Transverse colon (tissue), 4 donors: Measurements from ENCODE around the gene LYRM9. TPM values are rescaled to one million over a fixed set of nuclear protein-coding genes. Genes with fewer than 3 reads are reported as not detected.

ENCODE experiments used
- DNase-seq: peaks from one replicate; pipeline ENCODE4 v3.0.0-alpha.2; 2019
- H3K27ac ChIP-seq, 4 donors: fragments of 200-600 bp; sonication (generic); 2 replicates each; pipeline ENCODE4 v1.5.1; 2016 to 2018; ENCODE audit warnings: inconsistent platforms in 4 of 4
- H3K27me3 ChIP-seq: fragments of 200-600 bp; sonication (generic); 2 replicates; pipeline ENCODE4 v1.5.1; 2017; ENCODE audit warnings: inconsistent platforms
- H3K36me3 ChIP-seq, 4 donors: fragments of 200-600 bp; sonication (generic); 2 replicates each; pipeline ENCODE4 v1.5.1; 2017 to 2019; ENCODE audit warnings: inconsistent platforms in 4 of 4
- H3K4me1 ChIP-seq, 4 donors: fragments of 200-600 bp; sonication (generic); 2 replicates each; pipeline ENCODE4 v1.5.1; 2017 to 2020; ENCODE audit warnings: inconsistent platforms in 4 of 4
- H3K4me3 ChIP-seq, 4 donors: fragments of 200-600 bp; sonication (generic); 1 replicate in 1 of 4; 2 replicates in 3 of 4; pipeline versions ENCODE4 v1.5.1 to v1.6.1; 2017 to 2019; ENCODE audit warnings: inconsistent platforms in 4 of 4
- H3K9me3 ChIP-seq, 2 donors: fragments of 200-600 bp; sonication (generic); 2 replicates each; pipeline ENCODE4 v1.5.1; 2017 to 2019; ENCODE audit warnings: inconsistent platforms in 2 of 2
- EP300 ChIP-seq: sonication (generic); formaldehyde crosslinking; IDR thresholded peaks from one replicate; pipeline ENCODE4 v1.6.1; 2017; ENCODE audit warnings: antibody characterized with exemption, low read depth
- POLR2A ChIP-seq: fragments of 450-650 bp; IDR thresholded peaks from one replicate; pipeline ENCODE4 v1.6.1; 2016; ENCODE audit warnings: antibody characterized with exemption, mild to moderate bottlenecking, moderate library complexity
- POLR2AphosphoS5 ChIP-seq, 3 donors: sonication (generic); formaldehyde crosslinking; IDR thresholded peaks; one replicate each; pipeline ENCODE4 v1.6.1; 2016; ENCODE audit warnings: antibody characterized with exemption in 3 of 3
- WGBS, 2 donors: methylation state at CpG; one replicate each; pipeline ENCODE4 v1.1.5; 2018; ENCODE audit warnings: low coverage in 1 of 2; 5-methylcytosine and 5-hydroxymethylcytosine counted together
- in situ Hi-C, 4 donors: fragments of 200-750 bp; cut with MboI; loops; one replicate each; pipeline versions ENCODE4 v1.15.0 to v1.15.1; 2017; ENCODE audit warnings: low sequenced_read_pairs in 3 of 4, low pct_ligation_motif_present in 1 of 4, low pct_unique_long_range_greater_than_20kb in 1 of 4
- intact Hi-C: fragments of 100-400 bp; cut with DNase I; formaldehyde crosslinking; loops from one replicate; pipeline ENCODE4 v1.15.1; 2023; ENCODE audit warnings: low total_unique reads
- total RNA-seq, 4 donors: library from RNA; depleted of rRNA; stranded (reverse); fragments of >200 nt; gene quantifications; one replicate each; pipeline ENCODE4 v1.1.0, GENCODE V29; 2016
- TF ChIP-seq, protein P1 (sequence below), 5 experiments: fragments of 200-600 bp in 3 of 5; fragments of 450-650 bp in 2 of 5; sonication (generic) in 3 of 5; IDR thresholded peaks; 1 replicate in 2 of 5; 2 replicates in 3 of 5; pipeline ENCODE4 v1.5.1; 2016 to 2017; ENCODE audit warnings: antibody characterized with exemption in 5 of 5, inconsistent platforms in 3 of 5, mild to moderate bottlenecking in 2 of 5, moderate library complexity in 1 of 5

LYRM9 gene
- 10 to 100 TPM in 3 of 4 donors, 1 to 10 TPM in 1; 2.6 to 33.0 (median 12.1) TPM for total RNA-seq

DNA sequence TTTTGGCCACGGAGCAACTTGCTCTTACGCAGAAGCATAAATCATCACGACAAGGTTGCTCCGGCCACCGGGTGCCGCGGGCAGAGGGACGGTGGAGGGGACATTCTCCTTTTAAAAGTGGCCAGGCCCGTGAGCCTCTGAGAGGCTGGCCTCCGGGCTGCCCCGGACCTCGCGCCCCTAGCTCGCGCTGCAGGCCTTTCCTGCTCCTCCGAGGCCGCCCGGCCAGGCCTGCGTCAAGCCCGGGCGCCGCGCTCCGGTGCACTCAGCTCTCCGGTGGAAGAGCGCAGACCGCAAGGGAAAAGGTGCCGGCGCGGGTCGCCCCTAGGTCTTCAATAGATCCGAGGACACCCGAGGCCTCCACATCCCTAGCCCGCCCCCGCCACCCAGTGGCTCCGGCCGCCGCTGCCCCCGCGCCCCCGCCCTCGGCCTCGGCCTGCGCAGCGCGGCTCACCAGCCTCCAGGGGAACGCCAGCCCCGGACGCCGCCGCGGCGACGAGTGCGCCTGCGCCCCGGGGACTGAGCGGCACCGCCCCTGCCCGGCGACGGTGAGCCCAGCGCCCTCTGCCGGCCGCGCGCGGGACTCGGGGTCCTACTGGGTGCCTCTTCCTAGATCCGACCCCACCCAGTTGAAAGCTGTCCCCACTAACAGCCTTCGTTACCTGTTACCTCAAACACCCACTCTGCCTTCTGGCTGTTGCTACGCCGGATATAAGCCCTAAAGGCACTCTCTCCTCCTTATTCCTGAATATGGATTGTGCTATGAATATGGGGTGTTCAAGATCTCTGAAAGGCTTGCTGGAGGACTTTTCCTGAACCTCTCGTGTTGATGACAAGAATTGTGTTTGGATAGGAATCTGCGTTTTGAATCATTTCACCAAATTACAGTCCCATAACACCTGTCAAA, at the start of gene LYRM9:
TSS of gene LYRM9 (minus strand) at position 500 of the 904 bp plus-strand sequence. CDS start 10,671 bp downstream, outside the sequence.
- H3K9me3 ChIP-seq, result no peaks in the 10 kb centered on the region
- peak; percentile 94 for DNase-seq
- WGBS, 2 donors, result 2 to 4% methylated on average over 9 to 35 of the region's 75 CpGs
- in situ Hi-C loops (loop anchor here in 2 of 4 donors (10.0 to 25.0 kb wide), 2 partner anchors 192 to 281 kb away; no protein-coding TSS in a partner anchor), intact Hi-C loops (no loop called here)
- H3K27ac ChIP-seq, result peak within 1 kb of the TSS; percentile 81 to 88 (median 86)
- TF ChIP-seq POLR2AphosphoS5 (IDR thresholded peaks at IDR 0.05) (peak in 2 of 3 donors; percentile 69 to 83), EP300 (no peak), POLR2A (peak; percentile 42)
- TF ChIP-seq, protein P1, sequence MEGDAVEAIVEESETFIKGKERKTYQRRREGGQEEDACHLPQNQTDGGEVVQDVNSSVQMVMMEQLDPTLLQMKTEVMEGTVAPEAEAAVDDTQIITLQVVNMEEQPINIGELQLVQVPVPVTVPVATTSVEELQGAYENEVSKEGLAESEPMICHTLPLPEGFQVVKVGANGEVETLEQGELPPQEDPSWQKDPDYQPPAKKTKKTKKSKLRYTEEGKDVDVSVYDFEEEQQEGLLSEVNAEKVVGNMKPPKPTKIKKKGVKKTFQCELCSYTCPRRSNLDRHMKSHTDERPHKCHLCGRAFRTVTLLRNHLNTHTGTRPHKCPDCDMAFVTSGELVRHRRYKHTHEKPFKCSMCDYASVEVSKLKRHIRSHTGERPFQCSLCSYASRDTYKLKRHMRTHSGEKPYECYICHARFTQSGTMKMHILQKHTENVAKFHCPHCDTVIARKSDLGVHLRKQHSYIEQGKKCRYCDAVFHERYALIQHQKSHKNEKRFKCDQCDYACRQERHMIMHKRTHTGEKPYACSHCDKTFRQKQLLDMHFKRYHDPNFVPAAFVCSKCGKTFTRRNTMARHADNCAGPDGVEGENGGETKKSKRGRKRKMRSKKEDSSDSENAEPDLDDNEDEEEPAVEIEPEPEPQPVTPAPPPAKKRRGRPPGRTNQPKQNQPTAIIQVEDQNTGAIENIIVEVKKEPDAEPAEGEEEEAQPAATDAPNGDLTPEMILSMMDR (IDR thresholded peaks at IDR 0.05), result peak; percentile 67 to 88 (median 85)
- H3K36me3 ChIP-seq, result no peaks in the 10 kb centered on the region
- H3K27me3 ChIP-seq, result peaks cover 5% of the 10 kb centered on the region
- peaks cover 3 to 12% (median 8%) of the 10 kb centered on the region in 4 donors for H3K4me1 ChIP-seq
- peak within 1 kb of the TSS; percentile 51 to 73 (median 65) for H3K4me3 ChIP-seq

DNA sequence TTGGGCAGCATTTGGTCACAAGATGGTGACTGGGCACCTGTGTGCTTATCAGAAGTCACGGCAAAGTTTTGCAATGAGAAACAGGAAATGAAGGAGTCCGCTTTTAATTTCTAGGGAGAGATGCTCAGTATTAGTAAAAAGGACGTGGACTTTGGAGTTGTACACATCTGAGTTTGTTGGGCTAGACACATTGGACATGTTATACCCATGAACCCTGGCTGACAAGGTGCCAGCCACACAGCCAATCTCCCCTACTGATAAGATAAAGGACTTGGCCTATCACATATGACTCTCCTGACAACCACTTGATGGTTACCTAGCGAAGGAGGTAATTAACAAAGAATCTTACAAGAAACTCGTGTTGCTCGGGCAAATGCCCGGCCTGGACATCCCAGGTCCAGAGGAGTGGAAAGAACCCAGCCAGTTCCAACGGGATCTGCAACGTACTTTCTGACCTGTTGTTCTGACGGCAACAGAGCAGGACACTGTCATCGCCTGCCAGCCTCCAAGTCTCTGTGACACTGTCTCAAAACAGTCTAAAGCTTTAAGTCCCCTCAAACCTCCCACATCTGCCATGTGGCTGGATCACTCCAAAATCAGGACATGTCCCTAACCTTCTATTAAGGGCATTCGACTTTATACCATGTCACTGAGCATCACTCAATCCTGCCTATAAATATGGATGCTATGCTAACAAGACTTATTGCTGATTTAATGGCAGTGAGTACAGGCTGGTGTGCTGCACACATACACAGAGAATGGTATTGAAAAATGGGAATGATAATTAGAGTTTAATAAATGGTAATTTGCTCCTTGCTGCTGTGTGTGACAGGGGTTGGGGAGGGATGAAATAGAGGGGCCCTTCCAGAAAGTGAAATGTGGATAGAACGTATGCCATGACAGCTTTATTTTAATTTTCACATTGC, 47.6 kb upstream of the LYRM9 start:
- Histone ChIP-seq H3K27ac (no peak overlapping the region), H3K4me1 (no peaks in the 10 kb centered on the region), H3K4me3 (no peak overlapping the region), H3K36me3 (no peaks in the 10 kb centered on the region), H3K9me3 (no peaks in the 10 kb centered on the region), H3K27me3 (no peaks in the 10 kb centered on the region)
- 65 to 68% methylated on average over 2 to 13 of the region's 13 CpGs for WGBS, 2 donors
- no peak for TF ChIP-seq POLR2AphosphoS5 (IDR thresholded peaks at IDR 0.05)
- TF ChIP-seq POLR2A, result no peak
- no peak for TF ChIP-seq EP300
- TF ChIP-seq, protein P1 (IDR thresholded peaks at IDR 0.05), result no peak
- in situ Hi-C loops (no loop called here), intact Hi-C loops (no loop called here)
- no peak for DNase-seq

DNA sequence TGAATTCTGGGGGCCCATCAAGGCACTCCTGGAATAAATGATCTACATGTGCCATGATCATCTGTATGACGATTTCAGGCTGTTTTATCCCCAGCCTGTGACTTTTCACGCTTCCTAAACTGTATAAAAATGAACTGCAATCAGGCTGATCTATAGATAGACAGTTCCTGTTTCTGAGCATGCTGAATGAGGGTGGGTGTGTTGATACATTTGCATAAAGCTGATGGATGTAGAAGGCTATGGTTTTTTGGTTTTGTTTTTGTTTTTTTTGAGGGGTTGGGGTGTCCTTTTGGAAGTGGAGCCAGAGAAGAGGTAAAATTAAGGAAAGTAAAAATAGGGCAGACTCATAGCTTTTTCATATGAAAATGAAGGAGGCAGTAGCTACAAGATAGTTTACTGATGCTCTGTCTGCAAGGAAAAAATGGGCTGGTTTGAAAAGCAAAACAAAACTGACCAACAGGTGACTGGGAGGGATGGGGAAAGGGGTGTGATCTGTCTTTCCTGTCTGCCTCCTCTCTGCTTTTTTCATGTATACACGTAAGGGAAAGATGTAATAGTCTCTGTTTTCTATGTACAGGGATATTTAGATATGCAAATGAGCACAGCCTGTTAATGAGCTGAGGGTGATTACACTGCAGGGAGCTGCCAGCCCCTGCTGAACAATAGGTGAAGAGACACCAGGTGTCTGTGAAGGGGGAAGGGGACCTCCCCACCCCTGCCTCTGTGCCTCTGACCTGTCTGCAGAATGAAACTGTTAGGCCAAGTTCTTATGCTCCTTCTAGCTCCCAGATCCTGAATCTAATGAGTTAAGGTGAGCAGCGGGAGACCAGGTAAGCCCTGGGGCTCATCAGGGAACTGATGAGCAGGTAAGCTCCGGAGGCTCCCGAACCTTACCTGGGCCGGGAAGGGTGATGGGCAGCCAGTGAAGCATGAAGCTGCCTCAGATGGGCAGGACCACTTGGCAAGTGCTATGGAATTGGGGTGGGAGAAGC, 46.6 kb upstream of the LYRM9 start:
- TF ChIP-seq EP300 (no peak), POLR2AphosphoS5 (IDR thresholded peaks at IDR 0.05) (no peak), POLR2A (no peak)
- TF ChIP-seq, protein P1 (IDR thresholded peaks at IDR 0.05), result no peak
- no peak for DNase-seq
- H3K9me3 ChIP-seq, result no peaks in the 10 kb centered on the region
- no peaks in the 10 kb centered on the region for H3K4me1 ChIP-seq
- H3K27me3 ChIP-seq, result no peaks in the 10 kb centered on the region
- H3K36me3 ChIP-seq, result no peaks in the 10 kb centered on the region
- intact Hi-C loops (no loop called here), in situ Hi-C loops (no loop called here)
- no peak overlapping the region for H3K4me3 ChIP-seq
- no peak overlapping the region for H3K27ac ChIP-seq
- WGBS, 2 donors, result 56 to 75% methylated on average over 1 to 7 of the region's 7 CpGs
